Gastrocnemius medialis (tissue), 4 donors: ENCODE data around the gene PAXX. TPM values are rescaled to one million over a fixed set of nuclear protein-coding genes. Genes with fewer than 3 reads are reported as not detected.

Experiments
- ATAC-seq, 2 donors: fragments of 150-250 bp; one replicate each; pipeline ENCODE4 v1.9.1; 2016
- DNase-seq, 2 donors: peaks; one replicate each; pipeline ENCODE4 v3.0.0-alpha.2; 2019
- H3K27ac ChIP-seq, 4 donors: fragments of 200-600 bp; sonication (generic); 1 replicate in 1 of 4; 2 replicates in 3 of 4; pipeline ENCODE4 v1.5.1; 2016 to 2018; ENCODE audit warnings: mild to moderate bottlenecking in 2 of 4, moderate library complexity in 1 of 4
- H3K27me3 ChIP-seq, 3 donors: fragments of 200-600 bp; sonication (generic) in 2 of 3; 1 replicate in 1 of 3; 2 replicates in 2 of 3; pipeline versions ENCODE4 v1.5.1 to v1.6.0; 2016 to 2019; ENCODE audit warnings: mild to moderate bottlenecking in 1 of 3, moderate library complexity in 1 of 3
- H3K36me3 ChIP-seq, 2 donors: fragments of 200-600 bp; sonication (generic) in 1 of 2; one replicate each; pipeline ENCODE4 v1.5.1; 2017 to 2018
- H3K4me1 ChIP-seq, 2 donors: fragments of 200-600 bp; sonication (generic) in 1 of 2; one replicate each; pipeline ENCODE4 v1.5.1; 2016 to 2017; ENCODE audit warnings: mild to moderate bottlenecking in 2 of 2
- H3K4me3 ChIP-seq, 4 donors: fragments of 200-600 bp; sonication (generic) in 3 of 4; 1 replicate in 1 of 4; 2 replicates in 3 of 4; pipeline ENCODE4 v1.5.1; 2016 to 2019; ENCODE audit warnings: mild to moderate bottlenecking in 2 of 4
- H3K9me3 ChIP-seq, 3 donors: fragments of 200-600 bp; sonication (generic) in 2 of 3; 1 replicate in 1 of 3; 2 replicates in 2 of 3; pipeline ENCODE4 v1.5.1; 2016 to 2019
- POLR2A ChIP-seq, 2 donors: fragments of 450-650 bp; IDR thresholded peaks; one replicate each; pipeline ENCODE4 v1.6.1; 2017; ENCODE audit warnings: antibody characterized with exemption in 2 of 2, mild to moderate bottlenecking in 2 of 2, moderate library complexity in 2 of 2
- in situ Hi-C, 4 donors: fragments of 200-750 bp; cut with MboI; loops; one replicate each; pipeline versions ENCODE4 v1.15.0 to v1.8.0; 2017; ENCODE audit warnings: low sequenced_read_pairs in 4 of 4
- intact Hi-C: fragments of 100-400 bp; cut with DNase I; formaldehyde crosslinking; loops from one replicate; pipeline ENCODE4 v1.15.1; 2023; ENCODE audit warnings: low total_unique reads
- total RNA-seq, 4 donors: library from RNA; depleted of rRNA; stranded (reverse); fragments of >200 nt; gene quantifications; one replicate each; pipeline versions ENCODE4 v1.1.0 to v1.2.3, GENCODE V29; 2016
- TF ChIP-seq, protein P1 (sequence below), 5 experiments: fragments of 450-650 bp in 3 of 5; fragments of 200-600 bp in 2 of 5; sonication (generic) in 2 of 5; IDR thresholded peaks in 4 of 5; conservative IDR thresholded peaks in 1 of 5; 1 replicate in 4 of 5; 2 replicates in 1 of 5; pipeline ENCODE4 v1.5.1; 2016 to 2019; ENCODE audit warnings: antibody characterized with exemption in 5 of 5, mild to moderate bottlenecking in 3 of 5, moderate library complexity in 3 of 5

The PAXX gene
- total RNA-seq, 4 donors from 2014 or later, result 10.8 to 15.6 (median 14.6) TPM

- Histone ChIP-seq H3K27ac (peak overlapping the region; percentile 85 to 91 (median 87)), H3K4me3 (peak overlapping the region; percentile 67 to 82 (median 79)), H3K9me3 (no peaks in the 10 kb centered on the region), H3K36me3 (no peaks in the 10 kb centered on the region), H3K4me1 (peaks cover 6 to 25% of the 10 kb centered on the region in 2 donors), H3K27me3 (no peaks in the 10 kb centered on the region)
- in situ Hi-C loops, result no loop called here
- DNase-seq, result no peak
- ATAC-seq, result peak; percentile 14 to 22
- TF ChIP-seq, protein P1, sequence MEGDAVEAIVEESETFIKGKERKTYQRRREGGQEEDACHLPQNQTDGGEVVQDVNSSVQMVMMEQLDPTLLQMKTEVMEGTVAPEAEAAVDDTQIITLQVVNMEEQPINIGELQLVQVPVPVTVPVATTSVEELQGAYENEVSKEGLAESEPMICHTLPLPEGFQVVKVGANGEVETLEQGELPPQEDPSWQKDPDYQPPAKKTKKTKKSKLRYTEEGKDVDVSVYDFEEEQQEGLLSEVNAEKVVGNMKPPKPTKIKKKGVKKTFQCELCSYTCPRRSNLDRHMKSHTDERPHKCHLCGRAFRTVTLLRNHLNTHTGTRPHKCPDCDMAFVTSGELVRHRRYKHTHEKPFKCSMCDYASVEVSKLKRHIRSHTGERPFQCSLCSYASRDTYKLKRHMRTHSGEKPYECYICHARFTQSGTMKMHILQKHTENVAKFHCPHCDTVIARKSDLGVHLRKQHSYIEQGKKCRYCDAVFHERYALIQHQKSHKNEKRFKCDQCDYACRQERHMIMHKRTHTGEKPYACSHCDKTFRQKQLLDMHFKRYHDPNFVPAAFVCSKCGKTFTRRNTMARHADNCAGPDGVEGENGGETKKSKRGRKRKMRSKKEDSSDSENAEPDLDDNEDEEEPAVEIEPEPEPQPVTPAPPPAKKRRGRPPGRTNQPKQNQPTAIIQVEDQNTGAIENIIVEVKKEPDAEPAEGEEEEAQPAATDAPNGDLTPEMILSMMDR (IDR thresholded peaks at IDR 0.05 in 4 of 5, conservative IDR thresholded peaks at IDR 0.05 in 1 of 5), result no peak
- no peak for TF ChIP-seq POLR2A (IDR thresholded peaks at IDR 0.05)
- intact Hi-C loops, result loop anchor here (2.0 kb wide), 2 partner anchors 42 to 64 kb away; partner anchors contain the start of genes PAXX and TRAF2
Observed at GRCh38 chr9:136950656-136951276, 41.5 kb upstream of the PAXX start.

DNA sequence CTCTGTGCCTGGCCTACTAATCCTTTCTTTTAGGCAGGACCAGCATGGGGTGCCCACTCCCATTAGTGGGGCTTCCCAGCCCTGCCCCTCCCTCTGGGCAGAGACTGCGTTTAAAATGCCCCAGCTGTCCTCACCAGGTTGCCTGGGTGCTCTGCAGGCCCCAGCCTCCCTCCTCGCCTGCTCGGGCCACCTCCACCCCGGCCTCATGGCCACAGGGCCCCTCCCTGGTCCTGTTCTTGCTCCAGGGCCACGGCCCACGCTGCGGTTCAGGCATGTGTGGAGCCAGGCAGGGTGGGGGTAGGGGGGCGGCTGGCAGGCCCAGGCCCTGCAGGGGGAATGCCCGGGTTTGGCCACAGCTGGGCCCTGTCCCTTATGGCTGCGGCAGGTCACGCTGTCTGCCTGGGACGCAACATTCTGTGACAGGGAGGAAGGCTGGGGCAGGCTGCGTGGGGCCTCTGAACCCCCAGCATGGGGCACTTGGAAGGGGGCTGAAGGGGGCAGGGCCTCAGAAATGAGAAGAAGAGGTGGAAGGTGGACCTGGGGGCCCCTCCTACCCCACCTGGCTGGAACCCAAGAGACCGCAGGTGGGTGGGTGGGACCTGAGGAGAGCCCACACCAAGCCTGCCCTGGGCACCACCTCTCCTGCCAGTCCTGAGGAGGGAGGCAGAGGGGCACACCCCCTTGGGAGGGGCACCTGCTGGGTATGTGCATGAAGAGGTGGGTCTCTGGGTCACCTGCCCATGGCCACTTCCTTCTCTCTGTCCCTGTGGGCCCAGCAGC is 40.5 kb upstream of the PAXX start, which contains the start of gene LCN12:
LCN12 (plus strand) TSS at position 733 of the 780 bp plus-strand sequence. CDS start 55 bp downstream, outside the sequence.
- in situ Hi-C loops, result no loop called here
- Histone ChIP-seq H3K27ac (peak within 1 kb of the TSS in 2 of 4 donors; percentile 89 to 91), H3K27me3 (no peaks in the 10 kb centered on the region), H3K4me1 (peaks cover 6 to 22% of the 10 kb centered on the region in 2 donors), H3K9me3 (no peaks in the 10 kb centered on the region), H3K4me3 (no peak within 1 kb of the TSS), H3K36me3 (no peaks in the 10 kb centered on the region)
- intact Hi-C loops, result loop anchor here (2.0 kb wide), 2 partner anchors 41 to 65 kb away; partner anchors contain the start of genes PAXX and TRAF2
- DNase-seq (no peak), ATAC-seq (no peak)
- TF ChIP-seq, protein P1 (IDR thresholded peaks at IDR 0.05 in 4 of 5, conservative IDR thresholded peaks at IDR 0.05 in 1 of 5), result no peak
- TF ChIP-seq POLR2A (IDR thresholded peaks at IDR 0.05), result no peak

DNA sequence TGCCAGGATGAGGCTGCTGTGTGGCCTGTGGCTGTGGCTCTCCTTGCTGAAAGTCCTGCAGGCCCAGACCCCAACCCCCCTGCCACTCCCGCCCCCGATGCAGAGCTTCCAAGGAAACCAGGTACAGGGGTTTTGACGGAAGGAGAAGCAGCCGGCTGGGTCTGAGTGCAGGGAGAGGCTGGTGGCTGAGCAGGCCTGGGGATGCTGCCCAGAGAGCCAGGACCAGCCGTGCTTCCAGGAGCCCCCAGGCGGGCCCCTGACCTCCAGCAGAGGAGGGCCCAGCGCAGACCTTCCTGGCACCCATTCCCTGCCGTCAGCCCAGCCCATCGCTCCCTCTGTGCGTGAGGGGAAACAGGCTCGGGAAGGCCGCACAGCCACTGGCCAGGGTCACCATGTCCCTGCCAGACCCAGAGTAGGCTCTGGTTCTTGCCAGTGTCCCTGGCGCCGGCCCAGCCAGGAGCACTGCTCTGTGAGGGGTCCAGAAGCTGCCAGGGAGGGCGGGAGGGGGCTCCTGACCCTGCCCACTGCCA is 39.8 kb upstream of the PAXX start:
- H3K9me3 ChIP-seq, result no peaks in the 10 kb centered on the region
- in situ Hi-C loops (no loop called here), intact Hi-C loops (no loop called here)
- no peak overlapping the region for H3K4me3 ChIP-seq
- H3K4me1 ChIP-seq, result peaks cover 4 to 16% of the 10 kb centered on the region in 2 donors
- TF ChIP-seq, protein P1 (IDR thresholded peaks at IDR 0.05 in 4 of 5, conservative IDR thresholded peaks at IDR 0.05 in 1 of 5), result no peak
- no peak for TF ChIP-seq POLR2A (IDR thresholded peaks at IDR 0.05)
- no peak overlapping the region for H3K27ac ChIP-seq
- no peak for ATAC-seq
- H3K36me3 ChIP-seq, result no peaks in the 10 kb centered on the region
- H3K27me3 ChIP-seq, result no peaks in the 10 kb centered on the region
- no peak for DNase-seq

GRCh38 chr9:136952876-136953770 is 39.1 kb upstream of the PAXX start:
- Histone ChIP-seq H3K27ac (no peak overlapping the region), H3K36me3 (no peaks in the 10 kb centered on the region), H3K9me3 (no peaks in the 10 kb centered on the region), H3K27me3 (no peaks in the 10 kb centered on the region), H3K4me3 (no peak overlapping the region), H3K4me1 (peaks cover 0 to 14% of the 10 kb centered on the region in 2 donors)
- in situ Hi-C loops (no loop called here), intact Hi-C loops (no loop called here)
- DNase-seq (no peak), ATAC-seq (no peak)
- no peak for TF ChIP-seq POLR2A (IDR thresholded peaks at IDR 0.05)
- TF ChIP-seq, protein P1 (IDR thresholded peaks at IDR 0.05 in 4 of 5, conservative IDR thresholded peaks at IDR 0.05 in 1 of 5), result no peak
